ENCODE measurements around the gene PSMD13.

GRCh38 chr11:218815-219593, 17.8 kb upstream of the PSMD13 start:
- TF ChIP-seq, protein P1, sequence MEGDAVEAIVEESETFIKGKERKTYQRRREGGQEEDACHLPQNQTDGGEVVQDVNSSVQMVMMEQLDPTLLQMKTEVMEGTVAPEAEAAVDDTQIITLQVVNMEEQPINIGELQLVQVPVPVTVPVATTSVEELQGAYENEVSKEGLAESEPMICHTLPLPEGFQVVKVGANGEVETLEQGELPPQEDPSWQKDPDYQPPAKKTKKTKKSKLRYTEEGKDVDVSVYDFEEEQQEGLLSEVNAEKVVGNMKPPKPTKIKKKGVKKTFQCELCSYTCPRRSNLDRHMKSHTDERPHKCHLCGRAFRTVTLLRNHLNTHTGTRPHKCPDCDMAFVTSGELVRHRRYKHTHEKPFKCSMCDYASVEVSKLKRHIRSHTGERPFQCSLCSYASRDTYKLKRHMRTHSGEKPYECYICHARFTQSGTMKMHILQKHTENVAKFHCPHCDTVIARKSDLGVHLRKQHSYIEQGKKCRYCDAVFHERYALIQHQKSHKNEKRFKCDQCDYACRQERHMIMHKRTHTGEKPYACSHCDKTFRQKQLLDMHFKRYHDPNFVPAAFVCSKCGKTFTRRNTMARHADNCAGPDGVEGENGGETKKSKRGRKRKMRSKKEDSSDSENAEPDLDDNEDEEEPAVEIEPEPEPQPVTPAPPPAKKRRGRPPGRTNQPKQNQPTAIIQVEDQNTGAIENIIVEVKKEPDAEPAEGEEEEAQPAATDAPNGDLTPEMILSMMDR (IDR thresholded peaks at IDR 0.05), result no peak
- TF ChIP-seq POLR2A (IDR thresholded peaks at IDR 0.05), result no peak
